ENCODE measurements around the gene SAMD15.

GRCh38 chr14:77390188-77390587 lies 13.0 kb downstream of the SAMD15 start:
- TF ChIP-seq, protein P1, sequence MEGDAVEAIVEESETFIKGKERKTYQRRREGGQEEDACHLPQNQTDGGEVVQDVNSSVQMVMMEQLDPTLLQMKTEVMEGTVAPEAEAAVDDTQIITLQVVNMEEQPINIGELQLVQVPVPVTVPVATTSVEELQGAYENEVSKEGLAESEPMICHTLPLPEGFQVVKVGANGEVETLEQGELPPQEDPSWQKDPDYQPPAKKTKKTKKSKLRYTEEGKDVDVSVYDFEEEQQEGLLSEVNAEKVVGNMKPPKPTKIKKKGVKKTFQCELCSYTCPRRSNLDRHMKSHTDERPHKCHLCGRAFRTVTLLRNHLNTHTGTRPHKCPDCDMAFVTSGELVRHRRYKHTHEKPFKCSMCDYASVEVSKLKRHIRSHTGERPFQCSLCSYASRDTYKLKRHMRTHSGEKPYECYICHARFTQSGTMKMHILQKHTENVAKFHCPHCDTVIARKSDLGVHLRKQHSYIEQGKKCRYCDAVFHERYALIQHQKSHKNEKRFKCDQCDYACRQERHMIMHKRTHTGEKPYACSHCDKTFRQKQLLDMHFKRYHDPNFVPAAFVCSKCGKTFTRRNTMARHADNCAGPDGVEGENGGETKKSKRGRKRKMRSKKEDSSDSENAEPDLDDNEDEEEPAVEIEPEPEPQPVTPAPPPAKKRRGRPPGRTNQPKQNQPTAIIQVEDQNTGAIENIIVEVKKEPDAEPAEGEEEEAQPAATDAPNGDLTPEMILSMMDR (IDR thresholded peaks at IDR 0.05; ENCODE audit: insufficient read depth, low read length, poor library complexity, severe bottlenecking) = no peak
- TF ChIP-seq EZH2phosphoT487 (conservative IDR thresholded peaks at IDR 0.05; ENCODE audit: low read length) = no peak

Measured in SU-DHL-6 (cell line).